Activated CD4-positive, alpha-beta memory T cell treated with anti-CD3 and anti-CD28 coated beads, Interleukin-2, amount 10 ng/mL, durations not matched to agents 7 days and 5 days (primary cell): ENCODE data around the gene MRPS5. TPM values are rescaled to one million over a fixed set of nuclear protein-coding genes. Genes with fewer than 3 reads are reported as not detected.

Experiments used
- CTCF ChIA-PET: fragments of 350-600 bp; sonication (Branson Sonifier 250); formaldehyde crosslinking; loops from one replicate; lab custom pipeline; 2021; ENCODE audit warnings: antibody characterized with exemption, inconsistent platforms; lab: Charles Lee
- POLR2A ChIA-PET: fragments of 350-600 bp; sonication (Branson Sonifier 250); formaldehyde crosslinking; loops from one replicate; lab custom pipeline; 2021; ENCODE audit warnings: antibody characterized with exemption; lab: Charles Lee
- DNase-seq: peaks from one replicate; pipeline ENCODE4 v3.0.0-alpha.2; 2020
- H3K27ac Mint-ChIP-seq: one replicate; pipeline ENCODE4 v1.8.0; 2021; ENCODE audit warnings: mild to moderate bottlenecking, mixed read lengths
- H3K27me3 Mint-ChIP-seq: one replicate; pipeline ENCODE4 v1.8.0; 2021; ENCODE audit warnings: mixed read lengths
- H3K36me3 Mint-ChIP-seq: one replicate; pipeline ENCODE4 v1.8.0; 2021; ENCODE audit warnings: low read depth, mixed read lengths
- H3K4me1 Mint-ChIP-seq: one replicate; pipeline ENCODE4 v1.8.0; 2021; ENCODE audit warnings: mixed read lengths
- H3K4me3 Mint-ChIP-seq: one replicate; pipeline ENCODE4 v1.8.0; 2021; ENCODE audit warnings: mild to moderate bottlenecking, mixed read lengths
- H3K9me3 Mint-ChIP-seq: one replicate; pipeline ENCODE4 v1.8.0; 2021; ENCODE audit warnings: mixed read lengths
- total RNA-seq, 2 experiments: library from RNA; stranded (reverse); gene quantifications; one replicate each; pipeline ENCODE4 v1.2.3, GENCODE V29; 2021

MRPS5 gene
- total RNA-seq, 2 experiments from 2014 or later: 66.3 to 68.2 TPM

- ChIA-PET CTCF (interaction anchor here (1.3 kb wide), 1 partner anchor 35 kb away, joined by 3 read pairs; no protein-coding TSS in a partner anchor), POLR2A (interaction anchor here (1.5 to 17.9 kb wide), 2 partner anchors 15 to 18 kb away, joined by 6 to 286 read pairs; no protein-coding TSS in a partner anchor)
- H3K27me3 Mint-ChIP-seq: no peaks in the 10 kb centered on the region
- peaks cover 44% of the 10 kb centered on the region for H3K4me1 Mint-ChIP-seq
- H3K4me3 Mint-ChIP-seq: no peak overlapping the region
- H3K36me3 Mint-ChIP-seq: peaks cover 21% of the 10 kb centered on the region
- no peak for DNase-seq
- no peak overlapping the region for H3K27ac Mint-ChIP-seq
- H3K9me3 Mint-ChIP-seq: no peaks in the 10 kb centered on the region
Measured at GRCh38 chr2:95057535-95058370, 63.9 kb downstream of the MRPS5 start.

- CTCF ChIA-PET: interaction anchor here (0.7 to 1.3 kb wide), 2 partner anchors 22 to 34 kb away, joined by 3 read pairs; no protein-coding TSS in a partner anchor
- peaks cover 34% of the 10 kb centered on the region for H3K4me1 Mint-ChIP-seq
- DNase-seq: no peak
- H3K27me3 Mint-ChIP-seq: no peaks in the 10 kb centered on the region
- no peak overlapping the region for H3K4me3 Mint-ChIP-seq
- H3K36me3 Mint-ChIP-seq: peaks cover 31% of the 10 kb centered on the region
- POLR2A ChIA-PET: interaction anchor here (1.1 to 17.9 kb wide), 5 partner anchors 12 to 34 kb away, joined by 4 to 286 read pairs (median 11); no protein-coding TSS in a partner anchor
- no peak overlapping the region for H3K27ac Mint-ChIP-seq
- H3K9me3 Mint-ChIP-seq: no peaks in the 10 kb centered on the region
Measured at GRCh38 chr2:95056461-95057459, 64.8 kb downstream of the MRPS5 start.

- no peak for DNase-seq
- peak overlapping the region; percentile 19 for H3K27ac Mint-ChIP-seq
- H3K4me3 Mint-ChIP-seq: no peak overlapping the region
- H3K4me1 Mint-ChIP-seq: peaks cover 34% of the 10 kb centered on the region
- POLR2A ChIA-PET: interaction anchor here (1.1 to 17.9 kb wide), 6 partner anchors 12 to 33 kb away, joined by 4 to 286 read pairs (median 10); partner anchors contain the start of gene MAL
- H3K27me3 Mint-ChIP-seq: no peaks in the 10 kb centered on the region
- peaks cover 37% of the 10 kb centered on the region for H3K36me3 Mint-ChIP-seq
- H3K9me3 Mint-ChIP-seq: no peaks in the 10 kb centered on the region
- CTCF ChIA-PET: interaction anchor here (0.7 to 4.6 kb wide), 3 partner anchors 20 to 32 kb away, joined by 3 to 25 read pairs (median 16); no protein-coding TSS in a partner anchor
Measured at GRCh38 chr2:95056044-95056443, 65.6 kb downstream of the MRPS5 start.

- POLR2A ChIA-PET: interaction anchor here (1.1 to 17.9 kb wide), 5 partner anchors 11 to 33 kb away, joined by 4 to 286 read pairs (median 11); partner anchors contain the start of gene MAL
- Mint-ChIP-seq H3K27me3 (no peaks in the 10 kb centered on the region), H3K4me3 (no peak overlapping the region), H3K36me3 (peaks cover 43% of the 10 kb centered on the region), H3K9me3 (no peaks in the 10 kb centered on the region), H3K4me1 (peaks cover 38% of the 10 kb centered on the region), H3K27ac (no peak overlapping the region)
- CTCF ChIA-PET: interaction anchor here (2.0 to 4.6 kb wide), 3 partner anchors 21 to 32 kb away, joined by 4 to 25 read pairs (median 16); no protein-coding TSS in a partner anchor
- DNase-seq: no peak
Measured at GRCh38 chr2:95055262-95055661, 66.3 kb downstream of the MRPS5 start.

DNA sequence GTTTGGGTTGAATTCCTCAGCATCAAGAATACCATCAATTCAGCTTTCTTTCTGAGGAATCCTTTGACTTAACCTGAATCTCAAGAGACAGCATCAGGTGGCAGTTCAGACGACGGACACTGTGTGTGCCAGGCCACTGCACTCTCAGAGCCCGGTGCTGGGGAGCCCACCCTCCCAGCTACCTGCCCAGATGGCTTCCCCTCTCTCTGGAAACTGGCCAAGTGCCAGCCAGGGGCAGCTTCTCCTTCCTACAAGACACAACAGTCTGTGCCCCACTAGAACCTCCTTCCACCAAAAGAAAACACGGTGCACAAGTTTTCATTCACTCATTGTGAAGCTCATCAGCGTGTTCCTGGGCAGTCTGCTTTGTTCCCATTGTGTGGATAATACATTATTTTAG, 67.6 kb downstream of the MRPS5 start:
- DNase-seq: no peak
- CTCF ChIA-PET: interaction anchor here (0.9 to 4.6 kb wide), 8 partner anchors 9 to 62 kb away, joined by 3 to 25 read pairs (median 4); no protein-coding TSS in a partner anchor
- Mint-ChIP-seq H3K36me3 (peaks cover 51% of the 10 kb centered on the region), H3K4me3 (no peak overlapping the region), H3K27ac (no peak overlapping the region), H3K4me1 (peaks cover 43% of the 10 kb centered on the region), H3K9me3 (no peaks in the 10 kb centered on the region), H3K27me3 (no peaks in the 10 kb centered on the region)
- POLR2A ChIA-PET: interaction anchor here (1.1 to 17.9 kb wide), 7 partner anchors 8 to 31 kb away, joined by 3 to 286 read pairs (median 10); partner anchors contain the start of gene MAL

GRCh38 chr2:95053543-95053942, 68.1 kb downstream of the MRPS5 start:
- peaks cover 54% of the 10 kb centered on the region for H3K36me3 Mint-ChIP-seq
- DNase-seq: no peak
- no peaks in the 10 kb centered on the region for H3K27me3 Mint-ChIP-seq
- no peak overlapping the region for H3K4me3 Mint-ChIP-seq
- CTCF ChIA-PET: interaction anchor here (0.9 to 4.6 kb wide), 9 partner anchors 9 to 62 kb away, joined by 3 to 25 read pairs (median 4); no protein-coding TSS in a partner anchor
- POLR2A ChIA-PET: interaction anchor here (1.2 to 17.9 kb wide), 5 partner anchors 9 to 31 kb away, joined by 3 to 286 read pairs (median 10); partner anchors contain the start of gene MAL
- H3K27ac Mint-ChIP-seq: no peak overlapping the region
- no peaks in the 10 kb centered on the region for H3K9me3 Mint-ChIP-seq
- H3K4me1 Mint-ChIP-seq: peaks cover 48% of the 10 kb centered on the region

GRCh38 chr2:95052804-95053479, 68.7 kb downstream of the MRPS5 start:
- ChIA-PET POLR2A (interaction anchor here (1.7 to 17.9 kb wide), 3 partner anchors 10 to 30 kb away, joined by 9 to 286 read pairs (median 19); no protein-coding TSS in a partner anchor), CTCF (interaction anchor here (0.9 to 4.6 kb wide), 6 partner anchors 10 to 63 kb away, joined by 3 to 25 read pairs (median 8); no protein-coding TSS in a partner anchor)
- no peaks in the 10 kb centered on the region for H3K27me3 Mint-ChIP-seq
- H3K36me3 Mint-ChIP-seq: peaks cover 55% of the 10 kb centered on the region
- H3K4me1 Mint-ChIP-seq: peaks cover 49% of the 10 kb centered on the region
- H3K27ac Mint-ChIP-seq: no peak overlapping the region
- no peaks in the 10 kb centered on the region for H3K9me3 Mint-ChIP-seq
- no peak overlapping the region for H3K4me3 Mint-ChIP-seq
- DNase-seq: no peak

DNA sequence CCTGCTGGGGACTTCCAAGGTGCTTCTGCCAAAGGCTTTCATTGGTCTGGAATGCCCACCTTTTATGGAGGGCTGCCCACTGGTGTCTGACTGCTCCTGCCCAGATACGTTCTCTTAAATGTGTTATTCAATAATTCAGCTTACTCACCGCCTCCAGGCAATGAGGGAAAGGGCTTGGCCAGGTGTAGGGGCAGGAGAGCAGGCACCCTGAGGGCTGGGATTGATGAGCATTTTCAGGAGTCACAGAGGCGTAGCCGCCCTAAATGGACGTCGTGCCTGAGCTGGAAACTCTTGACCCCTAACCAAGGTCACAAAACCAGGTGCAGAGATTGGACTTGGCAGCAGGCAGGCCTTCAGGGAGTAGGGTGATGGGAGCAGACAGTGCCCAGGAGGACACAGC, 69.3 kb downstream of the MRPS5 start:
- H3K27ac Mint-ChIP-seq: no peak overlapping the region

DNA sequence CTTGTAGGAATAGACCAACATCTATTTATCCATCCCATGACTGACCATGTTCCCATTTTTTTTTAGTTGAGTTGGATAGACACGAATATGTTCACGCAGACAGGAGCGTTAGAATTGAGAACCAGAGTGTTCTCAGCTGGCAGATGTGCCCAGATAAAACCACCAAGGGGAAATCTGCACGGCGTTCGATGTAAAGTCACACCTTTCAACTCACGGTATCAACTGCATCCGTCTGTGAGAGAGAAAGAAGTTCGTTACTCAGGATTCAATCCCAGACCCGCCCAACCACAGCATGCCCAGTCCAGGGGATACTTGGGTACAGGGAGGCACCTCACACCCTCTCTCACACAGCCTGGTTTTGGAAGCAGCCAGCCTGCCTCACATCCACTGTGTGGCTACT, 70.0 kb downstream of the MRPS5 start:
- Mint-ChIP-seq H3K27ac (no peak overlapping the region), H3K27me3 (no peaks in the 10 kb centered on the region), H3K36me3 (peaks cover 56% of the 10 kb centered on the region), H3K9me3 (no peaks in the 10 kb centered on the region), H3K4me3 (no peak overlapping the region), H3K4me1 (peaks cover 56% of the 10 kb centered on the region)
- ChIA-PET CTCF (interaction anchor here (1.7 to 4.6 kb wide), 2 partner anchors 28 to 29 kb away, joined by 4 to 25 read pairs; no protein-coding TSS in a partner anchor), POLR2A (interaction anchor here (1.0 to 17.9 kb wide), 2 partner anchors 24 to 30 kb away, joined by 4 to 286 read pairs; no protein-coding TSS in a partner anchor)
- no peak for DNase-seq

More for the DNA sequence above, 69.3 kb downstream of the MRPS5 start:
- ChIA-PET CTCF (interaction anchor here (0.9 to 4.6 kb wide), 4 partner anchors 10 to 63 kb away, joined by 5 to 25 read pairs (median 14); no protein-coding TSS in a partner anchor), POLR2A (interaction anchor here (1.0 to 17.9 kb wide), 2 partner anchors 23 to 30 kb away, joined by 4 to 286 read pairs; no protein-coding TSS in a partner anchor)
- peaks cover 56% of the 10 kb centered on the region for H3K36me3 Mint-ChIP-seq
- no peak for DNase-seq
- H3K9me3 Mint-ChIP-seq: no peaks in the 10 kb centered on the region
- H3K4me1 Mint-ChIP-seq: peaks cover 51% of the 10 kb centered on the region
- no peaks in the 10 kb centered on the region for H3K27me3 Mint-ChIP-seq
- H3K4me3 Mint-ChIP-seq: no peak overlapping the region

DNA sequence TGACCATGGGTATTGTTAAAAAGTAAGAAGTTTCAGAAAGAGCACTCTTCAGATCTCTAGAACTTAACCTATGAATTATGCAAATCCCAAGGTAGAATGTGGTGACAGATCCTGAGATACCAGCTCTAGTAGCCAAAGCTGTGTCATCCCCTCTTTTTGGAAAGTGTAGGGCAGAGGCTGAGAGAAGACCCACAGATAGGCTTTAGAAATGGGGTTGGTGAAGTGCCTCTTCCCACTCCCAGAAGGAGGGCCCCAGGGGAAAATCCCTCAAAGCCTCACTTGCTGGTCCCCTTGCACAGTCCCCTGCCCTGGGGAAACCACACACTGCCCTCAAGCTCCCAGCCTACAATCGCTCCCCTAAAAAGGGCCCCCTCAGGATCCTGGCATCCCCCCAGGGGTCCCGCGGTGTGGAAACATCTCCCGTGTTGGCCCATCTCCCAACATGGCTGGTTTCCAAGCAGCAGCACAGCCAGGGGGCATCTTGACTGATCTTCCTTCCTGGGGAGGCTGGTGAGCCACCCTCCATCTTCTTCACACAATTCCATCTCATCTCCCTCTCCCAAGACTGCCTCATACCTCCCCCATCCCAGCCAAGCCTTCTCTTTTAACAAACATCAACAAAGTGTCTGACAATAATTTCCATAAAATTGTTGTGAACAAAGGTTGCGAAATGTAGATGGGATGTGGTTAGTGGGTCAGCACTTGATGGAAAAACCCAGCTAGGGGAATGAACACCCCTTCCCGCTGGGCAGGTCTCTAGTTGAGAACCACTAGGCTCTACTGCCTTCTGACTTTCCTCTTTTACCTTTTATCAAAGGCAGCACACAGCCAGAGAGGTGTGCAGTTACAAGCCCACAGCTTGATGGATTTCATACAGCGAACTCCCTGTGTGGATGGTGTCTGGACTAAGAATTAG, 71.0 kb downstream of the MRPS5 start:
- Mint-ChIP-seq H3K36me3 (peaks cover 56% of the 10 kb centered on the region), H3K4me3 (no peak overlapping the region), H3K27me3 (no peaks in the 10 kb centered on the region), H3K4me1 (peaks cover 53% of the 10 kb centered on the region), H3K9me3 (no peaks in the 10 kb centered on the region), H3K27ac (peak overlapping the region; percentile 23)
- CTCF ChIA-PET: interaction anchor here (1.3 to 1.7 kb wide), 2 partner anchors 28 to 29 kb away, joined by 4 read pairs; no protein-coding TSS in a partner anchor
- POLR2A ChIA-PET: interaction anchor here (0.9 kb wide), 1 partner anchor 28 kb away, joined by 5 read pairs; no protein-coding TSS in a partner anchor
- no peak for DNase-seq
